EH (cell line): ENCODE measurements around the gene BPHL.
A peak's percentile ranks its signal among the peaks of the same experiment; 100 is the strongest.
"Not testable (repeated sequence)": the region's sequence is repeated elsewhere in the genome, so short reads cannot be mapped to it uniquely, and the experiment has no call there.

Experiments used
- DNase-seq: peaks from one replicate; pipeline ENCODE4 v3.0.0-alpha.2; 2015; ENCODE audit warnings: low read depth

Gene BPHL

DNA sequence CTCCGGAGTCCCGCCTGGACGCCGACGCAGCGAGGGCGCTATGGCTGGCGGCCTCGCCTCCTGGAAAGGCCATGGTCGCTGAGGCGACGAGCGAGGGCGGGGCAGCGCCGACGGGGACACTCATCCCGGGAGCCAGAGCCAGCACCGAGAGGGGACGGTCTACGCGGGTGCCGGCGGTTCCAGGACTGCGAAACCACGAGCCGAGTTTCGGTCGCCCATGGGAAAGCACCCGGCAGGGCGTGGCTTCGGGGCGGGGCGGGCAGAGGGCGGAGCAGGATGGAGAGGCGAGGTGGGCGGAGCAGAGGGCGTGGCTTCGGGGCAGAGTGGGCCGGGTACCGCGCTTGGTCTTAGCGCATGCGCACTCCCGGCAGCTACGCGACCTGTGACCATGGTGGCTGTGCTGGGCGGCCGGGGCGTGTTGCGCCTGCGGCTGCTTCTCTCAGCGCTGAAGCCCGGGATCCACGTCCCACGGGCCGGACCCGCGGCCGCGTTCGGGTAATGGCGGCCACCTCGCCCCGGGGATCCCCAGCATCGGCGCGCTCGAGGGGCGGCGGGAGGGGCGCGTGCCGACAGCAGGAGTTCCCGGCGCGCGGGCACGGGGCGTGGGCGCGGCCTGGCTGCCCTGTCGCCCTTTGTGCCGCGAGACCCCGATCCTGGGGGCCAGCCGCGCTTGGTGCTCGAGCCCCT is at the start of gene BPHL:
Gene BPHL, plus strand, starts transcription at position 359 of the 687 bp plus-strand sequence. Its CDS starts 30 bp downstream, at position 389.
- DNase-seq, result peak; percentile 95

DNA sequence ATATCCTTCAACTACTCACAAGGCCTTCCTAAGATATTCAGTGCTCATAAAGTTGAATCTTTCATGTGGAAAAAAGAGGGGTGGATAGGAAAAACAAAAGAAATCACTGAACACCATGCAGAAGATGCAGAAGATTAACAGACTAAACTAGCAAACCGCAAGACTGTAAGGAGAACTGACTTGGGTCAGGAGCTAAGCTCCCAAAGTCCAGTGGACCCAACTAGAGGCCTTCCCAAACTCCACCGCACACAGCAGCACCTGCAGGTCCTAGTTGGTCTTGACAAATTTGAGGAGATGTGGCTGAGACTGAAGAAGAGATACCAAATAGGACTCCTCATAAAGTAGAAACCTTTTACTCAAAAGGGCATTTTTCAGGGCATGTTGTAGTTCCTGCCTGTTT is 46.9 kb upstream of the BPHL start:
- no peak for DNase-seq

DNA sequence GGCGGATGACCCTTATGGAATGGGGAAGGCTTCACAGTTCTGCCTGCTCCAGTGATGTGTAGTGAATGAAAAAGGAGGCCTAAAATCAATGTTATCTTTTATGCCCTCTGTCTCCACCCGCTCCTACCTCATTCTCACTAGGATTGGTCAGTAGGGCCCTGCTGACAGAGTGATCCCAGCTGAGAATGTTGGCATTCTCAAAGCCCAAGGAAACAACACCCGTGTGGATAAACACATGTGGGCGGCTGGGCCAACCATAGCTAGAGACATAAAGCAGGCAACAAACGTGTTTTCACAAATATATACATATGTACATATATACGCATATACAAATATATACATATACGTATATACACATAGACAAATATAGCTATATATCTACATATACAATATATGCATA is 45.7 kb upstream of the BPHL start:
- DNase-seq, result no peak

DNA sequence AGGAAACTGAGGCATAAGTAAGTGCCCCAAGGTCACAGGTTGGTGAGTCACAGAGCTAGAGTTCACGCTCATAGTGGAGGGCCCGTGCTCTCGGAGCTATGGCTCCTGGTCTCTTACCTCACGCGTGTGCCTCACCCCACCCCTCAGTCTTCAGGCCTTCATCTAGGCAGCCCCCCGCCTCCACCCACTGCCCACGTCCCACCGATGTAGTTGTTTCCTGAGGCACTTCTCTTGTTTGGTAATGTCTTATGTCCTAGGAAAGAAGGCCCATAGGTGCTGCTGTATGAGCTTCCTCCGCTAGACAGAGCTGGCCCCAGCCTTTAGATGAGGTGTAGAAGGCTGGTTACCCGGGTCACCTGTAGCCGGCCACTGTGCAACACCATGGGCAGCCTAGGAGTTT is 45.1 kb upstream of the BPHL start:
- no peak for DNase-seq

DNA sequence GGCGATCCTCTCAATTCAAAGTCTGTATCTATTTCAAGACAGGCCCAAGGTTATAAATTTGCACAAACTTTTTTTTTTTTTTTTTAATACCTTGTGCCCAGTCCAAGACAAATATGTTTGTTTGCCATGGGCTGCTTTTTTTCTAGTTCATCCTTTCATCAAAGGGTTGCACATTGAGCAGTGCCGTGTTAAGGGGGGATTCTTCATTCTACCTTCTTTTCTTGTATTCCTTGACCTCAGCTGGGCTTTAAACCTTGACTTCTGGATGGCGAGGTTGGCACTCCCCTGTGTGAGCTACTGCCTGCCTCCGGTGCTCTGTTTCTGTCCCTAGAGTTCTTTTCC is 42.8 kb upstream of the BPHL start:
- DNase-seq, result no peak

DNA sequence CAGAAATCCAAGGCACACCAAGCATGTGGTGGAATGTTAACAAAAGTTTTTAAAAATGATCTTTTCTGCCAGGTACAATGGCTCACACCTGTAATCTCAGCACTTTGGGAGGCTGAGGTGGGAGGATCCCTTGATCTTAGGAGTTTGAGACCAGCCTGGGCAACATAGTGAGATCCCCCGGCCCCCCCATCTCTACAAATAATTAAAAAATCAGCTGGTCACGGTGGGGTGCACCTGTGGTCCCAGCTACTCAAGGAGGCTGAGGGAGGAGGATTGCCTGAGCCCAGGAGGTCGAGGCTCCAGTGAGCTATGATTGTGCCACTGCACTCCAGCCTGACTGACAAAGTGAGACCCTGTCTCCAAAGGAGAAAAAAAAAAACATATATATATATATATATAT is 42.2 kb upstream of the BPHL start:
- no peak for DNase-seq

DNA sequence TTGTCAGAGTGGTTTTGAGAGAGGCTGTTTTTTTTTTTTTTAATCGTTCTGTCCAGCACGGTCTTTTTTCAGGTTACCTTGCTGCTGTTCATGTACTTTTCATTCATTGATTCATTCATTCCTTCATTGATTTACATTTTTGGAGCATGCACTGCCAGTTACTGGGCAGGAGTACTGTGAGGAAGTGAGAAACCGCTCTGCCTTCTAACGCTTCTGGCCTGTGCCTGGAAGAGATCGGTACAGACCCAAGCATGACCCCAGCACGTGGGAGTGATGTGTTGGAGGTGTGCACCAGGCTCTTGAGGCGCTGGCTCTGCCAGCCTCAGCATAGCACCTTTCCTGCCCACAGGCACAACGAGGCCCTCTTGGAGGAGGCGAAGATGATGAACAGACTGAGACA is 41.1 kb upstream of the BPHL start:
- DNase-seq, result no peak

DNA sequence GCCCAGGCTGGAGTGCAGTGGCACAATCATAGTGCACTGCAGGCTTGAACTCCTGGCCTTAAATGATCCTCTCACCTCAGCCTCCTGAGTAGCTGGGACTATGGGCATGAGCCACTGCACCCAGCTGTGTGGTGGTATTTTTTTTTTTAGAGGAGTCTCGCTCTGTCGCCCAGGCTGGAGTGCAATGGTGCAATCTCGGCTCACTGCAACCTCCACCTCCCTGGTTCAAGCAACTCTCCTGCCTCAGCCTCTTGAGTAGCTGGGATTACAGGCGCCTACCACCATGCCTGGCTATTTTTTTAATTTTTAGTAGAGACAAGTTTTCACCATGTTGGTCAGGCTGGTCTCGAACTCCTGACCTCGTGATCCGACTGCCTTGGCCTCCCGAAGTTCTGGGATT is 39.6 kb upstream of the BPHL start:
- not testable (repeated sequence) for DNase-seq

DNA sequence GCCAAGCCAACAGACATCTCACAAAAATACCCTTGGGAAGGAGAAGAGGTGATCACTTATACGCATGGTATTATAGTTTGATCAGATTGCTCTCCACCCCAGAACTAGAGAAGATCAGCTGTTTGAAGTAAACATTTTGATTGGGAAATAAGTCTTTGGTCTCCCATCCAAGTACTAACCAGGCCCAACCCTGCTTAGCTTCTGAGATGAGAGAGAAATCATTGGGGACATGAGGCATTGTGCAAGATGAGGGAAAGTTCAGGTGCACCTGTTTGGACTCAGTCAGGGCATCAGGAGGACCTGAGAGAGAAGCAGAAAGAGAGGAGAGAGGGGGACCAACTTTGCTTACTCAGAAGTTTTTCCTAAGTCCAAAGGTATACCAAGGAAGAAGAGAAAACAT is 38.8 kb upstream of the BPHL start:
- no peak for DNase-seq

DNA sequence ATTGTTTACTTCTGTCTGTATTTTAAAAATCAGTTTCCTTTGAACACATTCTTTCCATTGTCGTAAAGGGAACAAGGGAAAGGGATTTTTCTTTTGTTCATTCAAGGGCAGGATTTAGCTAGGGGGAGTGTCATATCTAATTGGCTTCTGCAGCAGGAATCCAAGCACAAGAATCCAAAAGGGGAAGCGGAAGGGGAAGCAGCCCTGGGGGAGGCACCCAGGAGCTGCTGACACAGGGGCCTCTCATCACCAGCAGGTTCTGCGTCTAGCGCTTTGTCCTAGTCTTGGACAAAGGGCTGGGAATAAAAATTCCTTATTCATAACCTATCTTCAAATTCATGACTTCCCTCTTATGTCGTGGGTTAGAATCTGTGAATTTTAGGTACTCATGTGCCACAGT is 36.6 kb upstream of the BPHL start:
- no peak for DNase-seq

DNA sequence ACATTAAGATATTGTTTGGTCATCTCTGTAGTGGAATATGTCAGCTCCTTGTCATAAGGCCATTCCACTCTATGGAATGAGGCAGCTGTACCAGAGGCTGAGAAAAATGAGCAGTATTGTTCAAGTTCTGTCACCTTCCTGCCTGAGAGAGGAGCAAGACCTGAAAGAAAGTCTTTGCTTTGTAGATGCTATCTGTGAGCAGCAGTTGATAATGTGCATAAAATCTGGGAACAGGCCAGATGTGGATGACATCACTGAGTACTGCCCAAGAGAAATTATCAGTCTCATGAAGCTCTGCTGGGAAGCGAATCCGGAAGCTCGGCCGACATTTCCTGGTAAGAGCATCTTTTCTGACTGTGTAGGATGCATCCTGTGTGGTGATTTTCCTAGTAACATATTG is 33.4 kb upstream of the BPHL start:
- DNase-seq, result no peak

DNA sequence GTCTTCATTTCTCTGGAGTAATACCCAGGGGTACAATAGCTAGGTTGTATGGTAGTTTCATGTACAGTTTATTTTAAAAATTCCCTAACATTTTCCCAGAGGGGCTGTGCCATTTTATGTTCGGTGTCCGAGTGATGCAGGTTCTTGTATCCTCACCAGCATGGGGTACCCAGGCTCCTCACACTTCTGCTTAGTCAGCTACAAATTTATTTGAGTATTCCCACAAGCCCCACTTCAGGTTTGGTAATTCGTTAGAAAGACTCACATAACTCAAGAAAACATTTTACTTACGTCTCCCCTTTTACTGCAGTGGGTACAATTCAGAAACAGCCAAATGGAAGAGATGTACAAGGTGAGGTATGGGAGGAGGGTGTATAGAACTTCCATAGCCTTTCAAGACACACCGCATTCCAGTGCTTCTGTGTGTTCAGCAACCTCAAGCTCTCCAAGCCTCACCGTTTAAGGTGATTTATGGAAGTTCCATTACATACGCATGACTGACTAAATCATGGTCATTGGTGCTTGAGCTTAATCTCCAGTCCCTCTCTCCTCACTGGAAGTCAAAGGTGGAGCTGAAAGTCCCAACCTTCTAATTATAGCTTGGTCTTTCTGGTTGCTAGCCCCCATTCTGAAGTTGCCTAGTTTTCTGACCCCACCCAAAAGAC is 32.1 kb upstream of the BPHL start:
- no peak for DNase-seq

DNA sequence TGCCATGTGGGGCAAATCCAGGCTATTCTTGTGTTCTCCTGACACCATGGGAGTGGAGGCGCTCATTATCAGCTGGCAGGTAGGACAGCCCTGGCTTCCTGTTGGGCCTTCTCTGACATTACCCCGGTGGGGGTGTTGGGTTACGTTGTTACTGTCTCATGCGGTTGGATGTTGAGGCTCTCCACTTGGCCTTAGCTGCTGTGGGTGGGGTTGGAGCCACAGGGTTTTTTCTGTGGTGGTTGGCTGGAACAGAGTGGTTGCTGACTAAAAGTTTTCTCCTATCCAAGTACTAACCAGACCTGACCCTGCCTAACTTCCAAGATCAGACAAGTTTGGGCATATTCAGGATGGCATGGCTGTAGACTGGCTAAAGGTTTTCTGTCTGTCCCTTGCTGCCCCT is 30.1 kb upstream of the BPHL start:
- DNase-seq, result peak; percentile 16

DNA sequence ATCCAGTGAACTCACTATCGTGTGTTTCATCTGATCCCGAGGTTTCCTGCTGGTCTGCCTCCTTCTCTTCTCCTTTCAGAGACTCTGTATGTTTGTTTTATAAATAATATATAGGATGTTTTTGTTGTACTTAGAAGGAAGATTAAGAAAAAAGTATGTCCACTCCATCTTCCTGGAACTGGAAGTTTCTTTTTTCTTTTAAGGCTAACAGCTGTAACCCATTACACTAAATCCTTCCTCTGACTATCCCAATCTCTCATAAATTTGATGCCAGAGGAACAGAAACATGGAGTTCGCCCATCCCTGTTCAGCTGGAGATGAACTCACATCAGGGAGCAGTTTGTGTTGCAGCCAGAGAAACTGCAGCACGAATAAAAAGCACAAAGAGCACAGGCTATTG is 29.5 kb upstream of the BPHL start:
- peak; percentile 25 for DNase-seq

DNA sequence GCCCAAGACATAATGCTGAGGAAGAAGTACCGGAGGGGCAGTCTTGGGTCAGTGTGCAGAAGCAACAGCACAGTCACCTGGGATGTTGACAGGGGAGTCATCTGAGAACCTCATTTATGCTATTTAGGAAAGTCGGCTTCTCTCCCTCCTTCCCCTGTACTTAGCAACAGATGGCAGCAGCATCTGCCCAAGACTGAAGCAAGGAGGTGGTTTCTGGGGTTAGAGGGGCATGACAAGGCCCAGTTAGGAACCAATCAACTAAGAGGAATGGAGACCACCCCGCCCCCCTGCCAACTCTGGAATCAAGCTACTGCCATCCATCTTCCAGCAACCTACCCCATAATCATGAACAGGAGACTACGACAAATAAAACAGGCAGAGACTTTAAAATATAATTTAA is 28.5 kb upstream of the BPHL start:
- DNase-seq, result peak; percentile 11

DNA sequence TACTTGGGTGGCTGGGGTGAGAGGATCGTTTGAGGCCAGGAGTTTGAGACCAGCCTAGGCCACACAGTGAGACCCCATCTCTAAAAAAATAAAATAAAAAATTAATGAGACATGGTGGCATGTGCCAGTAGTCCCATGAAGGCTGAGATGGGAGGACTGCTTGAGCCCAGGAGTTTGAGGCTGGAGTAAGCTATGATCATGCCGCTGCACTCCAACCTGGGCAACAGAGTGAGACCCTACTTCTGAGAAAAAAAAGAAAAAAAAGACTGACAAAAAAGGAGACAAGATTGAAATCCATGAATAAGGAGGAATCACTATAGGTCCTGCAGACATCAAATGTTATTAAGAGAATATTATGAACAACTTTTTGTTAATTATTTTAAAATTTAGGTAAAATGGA is 23.7 kb upstream of the BPHL start:
- no peak for DNase-seq

DNA sequence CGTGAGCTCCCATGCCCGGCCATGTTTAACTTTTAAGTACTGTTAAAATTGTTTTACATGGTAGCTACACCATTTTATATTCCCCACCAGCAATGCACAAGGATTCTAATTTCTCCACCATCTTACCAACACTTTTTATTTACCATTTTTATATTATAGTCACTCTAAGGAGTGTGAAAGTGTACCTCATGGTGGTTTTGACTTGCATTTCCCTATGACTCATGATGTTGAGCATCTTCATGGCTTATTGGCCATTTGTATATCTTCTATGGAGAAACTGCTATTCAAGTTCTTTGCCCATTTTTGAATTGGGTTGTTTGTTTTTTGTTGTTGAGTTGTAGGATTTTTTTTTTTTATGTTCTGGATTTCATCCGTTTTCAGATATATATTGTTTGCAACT is 15.6 kb upstream of the BPHL start:
- DNase-seq, result peak; percentile 13

DNA sequence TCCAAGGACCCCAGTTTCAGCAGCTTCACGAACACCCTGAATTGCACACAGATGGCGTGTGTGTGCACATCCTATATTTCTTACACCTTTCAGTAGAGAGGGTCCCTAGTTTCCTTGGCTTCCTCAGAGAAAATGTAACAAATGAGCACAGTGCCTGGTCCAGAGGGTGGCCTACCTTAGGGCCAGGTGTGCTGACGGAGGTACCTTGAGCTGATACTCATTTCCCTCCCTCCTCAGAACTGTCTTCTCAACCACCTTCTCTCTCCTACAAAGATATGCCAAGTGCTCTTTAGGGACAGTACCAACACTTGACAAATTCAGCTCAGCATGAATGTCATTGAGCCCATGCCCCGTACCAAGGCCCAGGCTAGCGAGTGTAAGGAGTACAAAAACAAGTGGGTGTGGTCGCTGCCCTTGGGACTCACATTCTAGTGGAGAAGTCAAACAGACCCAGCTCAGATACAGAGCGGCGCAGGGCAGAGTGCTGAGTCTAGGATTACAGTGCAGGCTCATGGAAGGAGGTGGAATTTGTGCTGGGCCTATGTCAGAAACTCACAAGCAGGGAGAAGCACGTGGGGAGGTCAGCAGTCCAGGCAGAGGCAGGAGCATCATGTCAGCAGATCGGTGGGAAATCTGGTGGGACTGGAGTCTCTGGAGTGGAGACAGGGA is 9.6 kb upstream of the BPHL start:
- DNase-seq, result no peak

DNA sequence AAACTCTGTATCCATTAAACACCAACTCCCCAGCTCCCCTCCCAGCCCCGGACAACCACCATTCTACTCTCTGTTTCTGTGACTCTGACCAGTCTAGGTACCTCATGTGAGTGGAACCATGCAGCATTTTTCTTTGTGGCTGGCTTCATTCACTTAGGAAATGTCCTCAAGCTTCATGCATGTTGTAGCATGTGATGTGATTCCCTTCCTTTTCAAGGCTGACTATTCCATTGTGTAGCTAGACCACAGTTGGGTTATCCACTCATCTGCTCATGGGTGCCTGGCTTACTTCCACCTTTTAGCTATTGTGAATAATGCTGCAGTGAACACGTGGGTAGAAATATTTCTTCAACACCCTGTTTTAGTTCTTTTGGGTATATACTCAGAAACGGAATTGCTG is 8.8 kb upstream of the BPHL start:
- no peak for DNase-seq

DNA sequence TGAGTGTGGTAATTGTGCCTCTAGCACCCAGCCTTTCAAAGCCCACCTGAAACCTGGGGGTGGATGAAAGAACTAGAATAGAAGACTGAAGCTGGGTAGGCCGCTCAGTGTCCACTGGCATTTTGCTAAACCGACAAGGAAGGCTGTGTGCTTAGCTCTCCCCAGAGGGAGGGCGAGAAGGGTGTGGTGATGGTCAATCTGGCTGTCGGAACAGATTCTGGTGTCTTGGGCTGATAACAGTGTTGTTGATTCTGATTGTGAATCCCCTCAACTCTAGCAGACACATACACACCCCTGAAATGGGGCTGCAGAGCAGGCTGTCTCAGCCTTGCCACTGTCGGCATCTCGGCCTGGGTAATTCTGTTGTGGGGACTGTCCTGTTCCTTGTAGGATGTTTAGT is 4.1 kb upstream of the BPHL start:
- DNase-seq, result no peak

DNA sequence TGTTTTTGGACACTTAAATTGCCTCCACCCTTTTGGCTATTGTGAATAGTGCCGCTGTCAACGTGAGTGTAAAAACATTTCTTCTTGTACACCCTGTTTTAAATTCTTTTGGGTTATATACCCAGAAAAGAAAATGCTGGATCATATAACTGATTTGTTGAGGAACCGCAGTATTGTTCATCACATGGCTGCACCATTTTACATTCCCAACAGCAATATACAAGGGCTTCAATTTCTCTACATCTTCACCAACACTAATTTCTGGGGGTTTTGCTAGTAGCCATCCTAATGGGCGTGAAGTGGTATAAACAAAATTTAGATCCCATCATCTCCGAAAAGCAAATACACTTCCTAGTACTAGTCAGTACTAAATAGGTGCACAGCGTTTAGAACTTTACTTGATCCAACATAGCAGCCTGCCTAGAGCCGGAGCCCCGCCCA is 579 bp upstream of the BPHL start:
- DNase-seq, result no peak

DNA sequence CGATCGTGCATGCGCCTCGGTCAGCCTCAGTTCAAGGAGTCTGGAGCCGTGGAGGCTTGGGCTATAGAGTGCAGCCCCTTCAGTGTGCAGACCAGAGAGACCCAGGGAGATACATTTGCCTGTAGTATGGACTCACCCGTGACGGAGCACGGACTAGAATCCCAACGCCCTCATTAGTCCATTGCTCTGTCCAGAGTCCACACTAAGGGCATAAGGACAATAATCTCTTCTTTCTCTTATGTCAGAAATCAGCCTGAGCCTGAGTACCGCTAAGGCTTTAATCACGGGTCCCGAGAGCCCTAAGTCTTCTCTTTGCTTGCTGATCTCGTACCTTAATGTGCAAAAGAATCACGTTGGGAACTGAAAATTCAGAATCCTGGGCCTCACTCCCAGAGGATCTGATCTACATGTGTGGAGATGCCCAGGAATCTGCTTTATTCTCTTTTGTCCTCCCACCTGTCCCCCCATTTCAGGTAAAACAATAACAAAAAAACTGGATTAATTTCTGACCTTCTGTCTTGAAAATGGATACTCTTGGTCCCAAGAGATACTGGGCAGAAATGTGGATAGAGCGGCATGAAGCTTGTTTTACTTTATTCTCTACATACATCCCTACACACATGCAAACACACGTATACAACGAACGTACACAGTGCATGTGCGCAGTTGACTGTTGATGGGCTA is 671 bp downstream of the BPHL start:
- peak; percentile 55 for DNase-seq

DNA sequence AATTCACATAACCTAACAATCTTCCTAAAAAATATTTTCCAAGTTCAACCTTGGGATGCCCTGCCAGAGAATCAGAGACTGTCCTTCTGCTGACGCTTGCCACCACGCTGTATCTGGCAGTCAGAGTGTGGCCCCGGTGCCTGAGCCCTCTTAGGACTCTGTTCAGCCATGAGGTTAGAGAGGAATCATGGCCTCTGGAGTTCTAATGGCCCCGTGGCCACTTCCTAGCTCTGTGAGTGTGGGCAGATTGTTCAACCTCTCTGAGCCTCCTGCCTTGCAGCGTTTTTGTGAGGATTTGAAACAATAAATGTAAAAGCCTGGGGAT is 2.2 kb downstream of the BPHL start:
- DNase-seq, result no peak
